Ascending aorta (tissue), 2 donors: ENCODE results near the gene DISP3. TPM values are rescaled to one million over a fixed set of nuclear protein-coding genes. Genes with fewer than 3 reads are reported as not detected.

Experiments
- DNase-seq, 2 donors: peaks; one replicate each; pipeline ENCODE4 v3.0.0-alpha.2; 2019; ENCODE audit warnings: low spot score in 2 of 2
- H3K27ac ChIP-seq, 2 donors: fragments of 200-600 bp; sonication (generic); one replicate each; pipeline ENCODE4 v1.5.1; 2016 to 2017; ENCODE audit warnings: mild to moderate bottlenecking in 1 of 2
- H3K27me3 ChIP-seq: fragments of 200-600 bp; sonication (generic); one replicate; pipeline ENCODE4 v1.5.1; 2017
- H3K36me3 ChIP-seq, 2 donors: fragments of 200-600 bp; sonication (generic); one replicate each; pipeline ENCODE4 v1.5.1; 2016
- H3K4me1 ChIP-seq, 2 donors: fragments of 200-600 bp; sonication (generic); one replicate each; pipeline ENCODE4 v1.5.1; 2016 to 2017; ENCODE audit warnings: mild to moderate bottlenecking in 1 of 2
- H3K4me3 ChIP-seq, 2 donors: fragments of 200-600 bp; sonication (generic); one replicate each; pipeline ENCODE4 v1.5.1; 2016 to 2017; ENCODE audit warnings: mild to moderate bottlenecking in 1 of 2
- H3K9me3 ChIP-seq, 2 donors: fragments of 200-600 bp; sonication (generic); one replicate each; pipeline ENCODE4 v1.5.1; 2016
- intact Hi-C: fragments of 100-400 bp; cut with DNase I; formaldehyde crosslinking; loops from one replicate; pipeline ENCODE4 v1.15.1; 2023
- total RNA-seq: library from RNA; depleted of rRNA; stranded (reverse); fragments of >200 nt; gene quantifications from one replicate; pipeline ENCODE4 v1.1.0, GENCODE V29; 2016
- TF ChIP-seq, protein P1 (sequence below), 3 experiments: fragments of 200-600 bp in 2 of 3; fragments of 450-650 bp in 1 of 3; sonication (generic) in 2 of 3; IDR thresholded peaks; one replicate each; pipeline ENCODE4 v1.5.1; 2016 to 2019; ENCODE audit warnings: antibody characterized with exemption in 3 of 3, mild to moderate bottlenecking in 1 of 3, moderate library complexity in 1 of 3

Gene DISP3
- total RNA-seq, 1 donor from 2014 or later, result not detected

DNA sequence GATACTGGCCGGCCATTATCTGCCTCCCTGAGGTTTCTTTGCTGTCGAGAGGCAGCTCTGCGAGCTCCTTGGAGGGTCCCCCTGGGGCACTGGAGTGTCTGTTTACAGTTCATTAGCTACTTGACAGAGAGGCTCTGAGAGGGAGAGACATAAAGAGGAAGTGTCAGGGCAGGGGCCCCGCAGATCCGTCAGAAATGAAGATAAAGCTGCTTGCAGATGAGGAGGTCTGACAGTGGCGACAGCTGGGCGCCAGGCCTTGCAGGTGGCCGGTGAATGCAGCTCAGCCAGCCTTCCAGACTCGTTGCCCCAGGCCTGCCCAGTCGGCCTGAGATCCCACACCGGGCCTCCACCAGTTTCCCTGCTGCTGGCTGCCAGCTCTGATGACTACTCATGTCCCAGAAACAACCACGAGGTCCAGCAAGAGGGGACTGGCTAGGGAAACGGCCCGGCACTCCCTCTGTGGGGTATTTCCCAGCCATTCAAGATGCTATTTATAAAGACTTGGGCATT lies 84.7 kb downstream of the DISP3 start:
- DNase-seq, result no peak
- Histone ChIP-seq H3K27ac (no peak overlapping the region), H3K9me3 (no peaks in the 10 kb centered on the region), H3K27me3 (no peaks in the 10 kb centered on the region), H3K4me3 (no peak overlapping the region), H3K4me1 (no peaks in the 10 kb centered on the region), H3K36me3 (no peaks in the 10 kb centered on the region)
- TF ChIP-seq, protein P1, sequence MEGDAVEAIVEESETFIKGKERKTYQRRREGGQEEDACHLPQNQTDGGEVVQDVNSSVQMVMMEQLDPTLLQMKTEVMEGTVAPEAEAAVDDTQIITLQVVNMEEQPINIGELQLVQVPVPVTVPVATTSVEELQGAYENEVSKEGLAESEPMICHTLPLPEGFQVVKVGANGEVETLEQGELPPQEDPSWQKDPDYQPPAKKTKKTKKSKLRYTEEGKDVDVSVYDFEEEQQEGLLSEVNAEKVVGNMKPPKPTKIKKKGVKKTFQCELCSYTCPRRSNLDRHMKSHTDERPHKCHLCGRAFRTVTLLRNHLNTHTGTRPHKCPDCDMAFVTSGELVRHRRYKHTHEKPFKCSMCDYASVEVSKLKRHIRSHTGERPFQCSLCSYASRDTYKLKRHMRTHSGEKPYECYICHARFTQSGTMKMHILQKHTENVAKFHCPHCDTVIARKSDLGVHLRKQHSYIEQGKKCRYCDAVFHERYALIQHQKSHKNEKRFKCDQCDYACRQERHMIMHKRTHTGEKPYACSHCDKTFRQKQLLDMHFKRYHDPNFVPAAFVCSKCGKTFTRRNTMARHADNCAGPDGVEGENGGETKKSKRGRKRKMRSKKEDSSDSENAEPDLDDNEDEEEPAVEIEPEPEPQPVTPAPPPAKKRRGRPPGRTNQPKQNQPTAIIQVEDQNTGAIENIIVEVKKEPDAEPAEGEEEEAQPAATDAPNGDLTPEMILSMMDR (IDR thresholded peaks at IDR 0.05), result no peak
- intact Hi-C loops, result no loop called here

DNA sequence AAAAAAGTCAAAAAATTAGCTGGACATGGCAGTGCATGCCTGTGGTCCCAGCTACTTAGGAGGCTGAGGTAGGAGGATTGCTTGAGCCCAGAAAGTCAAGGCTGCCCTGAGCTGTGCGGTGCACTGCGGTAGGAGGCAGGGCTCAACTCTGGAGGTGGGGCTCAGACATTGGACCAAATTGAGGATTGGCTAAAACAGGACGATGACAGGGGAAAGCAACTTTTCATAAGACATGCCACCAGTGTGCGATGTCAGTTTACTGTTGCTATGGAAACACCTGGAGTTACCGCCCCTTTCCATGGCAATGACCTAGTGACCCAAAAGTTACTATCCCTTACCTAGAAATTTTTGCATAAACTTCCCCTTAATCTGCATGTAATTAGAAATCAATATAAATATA lies 85.3 kb downstream of the DISP3 start:
- Histone ChIP-seq H3K4me1 (no peaks in the 10 kb centered on the region), H3K9me3 (no peaks in the 10 kb centered on the region), H3K4me3 (no peak overlapping the region), H3K27ac (no peak overlapping the region), H3K36me3 (no peaks in the 10 kb centered on the region), H3K27me3 (no peaks in the 10 kb centered on the region)
- DNase-seq, result no peak
- TF ChIP-seq, protein P1 (IDR thresholded peaks at IDR 0.05), result no peak
- intact Hi-C loops, result no loop called here

DNA sequence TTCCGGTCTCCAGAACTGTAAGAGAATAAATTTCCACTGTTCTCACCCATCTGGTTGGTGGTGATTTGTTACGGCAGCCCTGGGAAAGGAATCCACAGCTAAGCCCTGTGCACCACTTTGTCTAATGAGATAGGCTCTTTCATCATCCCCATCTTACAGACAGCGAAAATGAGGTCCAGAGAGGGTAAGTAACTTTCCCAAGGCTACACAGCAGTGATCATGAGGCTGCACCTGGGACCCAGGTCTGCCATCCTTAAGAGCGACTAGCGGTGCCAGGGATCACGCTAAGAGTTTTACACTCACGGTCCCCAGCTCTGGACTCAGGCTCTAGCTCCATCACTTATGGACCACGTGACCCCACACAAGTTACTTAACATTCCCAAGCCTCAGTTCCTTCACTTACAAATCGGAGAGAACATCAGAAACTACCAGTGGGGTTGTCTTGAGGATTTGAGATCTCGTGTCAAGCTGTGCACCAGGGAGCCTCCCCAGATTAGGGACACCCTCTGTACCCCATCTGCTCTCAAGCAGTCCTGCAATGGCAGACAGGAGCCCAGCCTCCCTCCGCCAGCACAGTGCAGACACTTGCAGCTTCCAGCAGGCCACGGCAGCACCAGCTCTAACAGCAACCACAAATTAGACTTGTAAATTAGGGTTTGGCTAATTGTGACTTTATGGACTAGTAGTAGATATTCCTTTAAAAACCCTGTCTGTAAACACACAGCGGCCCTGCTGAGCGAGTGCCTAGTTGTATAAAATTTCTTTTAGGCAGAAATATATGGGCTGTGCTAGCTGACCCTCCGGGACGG lies 87.3 kb downstream of the DISP3 start:
- no peaks in the 10 kb centered on the region for H3K9me3 ChIP-seq
- no peaks in the 10 kb centered on the region for H3K27me3 ChIP-seq
- no peaks in the 10 kb centered on the region for H3K36me3 ChIP-seq
- no peak overlapping the region for H3K4me3 ChIP-seq
- no peak for DNase-seq
- TF ChIP-seq, protein P1 (IDR thresholded peaks at IDR 0.05), result no peak
- H3K27ac ChIP-seq, result no peak overlapping the region
- H3K4me1 ChIP-seq, result no peaks in the 10 kb centered on the region
- intact Hi-C loops, result no loop called here

GRCh38 chr1:11567244-11568065 lies 88.5 kb downstream of the DISP3 start:
- Histone ChIP-seq H3K9me3 (no peaks in the 10 kb centered on the region), H3K4me3 (no peak overlapping the region), H3K27me3 (no peaks in the 10 kb centered on the region), H3K27ac (no peak overlapping the region), H3K36me3 (no peaks in the 10 kb centered on the region), H3K4me1 (no peaks in the 10 kb centered on the region)
- TF ChIP-seq, protein P1 (IDR thresholded peaks at IDR 0.05), result no peak
- DNase-seq, result no peak
- intact Hi-C loops, result no loop called here

DNA sequence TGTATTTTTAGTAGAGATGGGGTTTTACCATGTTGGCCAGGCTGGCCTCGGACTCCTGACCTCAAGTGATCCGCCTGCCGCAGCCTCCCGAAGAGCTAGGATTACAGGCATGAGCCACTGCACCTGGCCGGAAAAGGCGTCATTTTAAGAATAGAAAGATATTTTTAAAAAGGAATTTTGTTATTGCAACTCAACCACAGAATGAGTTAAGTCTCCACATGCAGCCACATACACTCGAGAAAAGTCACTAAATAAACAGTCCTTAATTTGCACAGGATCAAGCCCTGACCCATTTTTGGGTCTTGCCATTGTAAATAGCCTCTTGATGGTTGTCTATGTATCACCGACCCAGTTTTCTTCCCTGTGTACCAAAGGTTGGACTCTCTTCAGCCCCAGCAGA lies 89.7 kb downstream of the DISP3 start:
- Histone ChIP-seq H3K27me3 (no peaks in the 10 kb centered on the region), H3K4me3 (no peak overlapping the region), H3K9me3 (no peaks in the 10 kb centered on the region), H3K36me3 (no peaks in the 10 kb centered on the region), H3K4me1 (no peaks in the 10 kb centered on the region), H3K27ac (no peak overlapping the region)
- no peak for DNase-seq
- intact Hi-C loops, result no loop called here
- TF ChIP-seq, protein P1 (IDR thresholded peaks at IDR 0.05), result no peak
